ENCODE measurements around the gene CHGA.

DNA sequence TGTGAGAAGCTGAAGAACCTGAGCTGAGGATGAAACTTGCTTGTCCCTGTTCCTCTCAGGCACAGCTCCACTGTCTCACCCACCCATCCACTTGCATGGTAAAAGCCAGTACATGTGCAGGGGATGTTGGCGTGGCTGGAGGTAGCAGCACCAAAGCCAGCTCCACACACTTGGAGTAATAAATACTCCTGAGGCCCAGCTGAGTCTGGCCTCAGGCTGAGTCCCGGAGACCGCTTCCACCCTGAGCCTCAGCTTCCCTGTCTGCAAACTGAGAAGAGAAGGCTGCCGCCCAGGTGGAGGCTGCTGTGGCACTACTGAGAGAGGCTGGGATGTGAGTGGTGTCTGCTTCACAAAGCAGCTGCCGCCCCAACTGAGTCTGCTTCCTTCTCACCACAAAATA lies 19.2 kb downstream of the CHGA start:
- TF ChIP-seq, protein P1, sequence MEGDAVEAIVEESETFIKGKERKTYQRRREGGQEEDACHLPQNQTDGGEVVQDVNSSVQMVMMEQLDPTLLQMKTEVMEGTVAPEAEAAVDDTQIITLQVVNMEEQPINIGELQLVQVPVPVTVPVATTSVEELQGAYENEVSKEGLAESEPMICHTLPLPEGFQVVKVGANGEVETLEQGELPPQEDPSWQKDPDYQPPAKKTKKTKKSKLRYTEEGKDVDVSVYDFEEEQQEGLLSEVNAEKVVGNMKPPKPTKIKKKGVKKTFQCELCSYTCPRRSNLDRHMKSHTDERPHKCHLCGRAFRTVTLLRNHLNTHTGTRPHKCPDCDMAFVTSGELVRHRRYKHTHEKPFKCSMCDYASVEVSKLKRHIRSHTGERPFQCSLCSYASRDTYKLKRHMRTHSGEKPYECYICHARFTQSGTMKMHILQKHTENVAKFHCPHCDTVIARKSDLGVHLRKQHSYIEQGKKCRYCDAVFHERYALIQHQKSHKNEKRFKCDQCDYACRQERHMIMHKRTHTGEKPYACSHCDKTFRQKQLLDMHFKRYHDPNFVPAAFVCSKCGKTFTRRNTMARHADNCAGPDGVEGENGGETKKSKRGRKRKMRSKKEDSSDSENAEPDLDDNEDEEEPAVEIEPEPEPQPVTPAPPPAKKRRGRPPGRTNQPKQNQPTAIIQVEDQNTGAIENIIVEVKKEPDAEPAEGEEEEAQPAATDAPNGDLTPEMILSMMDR (IDR thresholded peaks at IDR 0.05; ENCODE audit: poor library complexity), result no peak
- TF ChIP-seq EZH2phosphoT487 (IDR thresholded peaks at IDR 0.05; ENCODE audit: low read depth, severe bottlenecking, unreplicated experiment), result no peak

Data from hepatocyte (in vitro differentiated cells).